Measurements from ENCODE around the gene PUS1.

PUS1 gene

GRCh38 chr12:131941987-131942341 is 12.9 kb downstream of the PUS1 start:
- H3K36me3 ChIP-seq (ENCODE audit: insufficient read depth, insufficient read length, low read length) = peaks cover 83% of the 10 kb centered on the region
- no peak for TF ChIP-seq YY1 (IDR thresholded peaks at IDR 0.05; ENCODE audit: insufficient read depth, insufficient read length)
- no peak for TF ChIP-seq SUZ12 (IDR thresholded peaks at IDR 0.05; ENCODE audit: extremely low read depth, insufficient read depth, insufficient read length)
- no peak for TF ChIP-seq ZNF274 (IDR thresholded peaks at IDR 0.05; ENCODE audit: low read depth, low read length)
- H3K9me3 ChIP-seq (ENCODE audit: insufficient read depth, low read length) = no peaks in the 10 kb centered on the region; the same call in 1 of the 2 replicates
- no peak overlapping the region for H3K9ac ChIP-seq (ENCODE audit: insufficient read length, low read depth)
- no peak for DNase-seq (ENCODE audit: low read depth, low spot score)
- H3K4me3 ChIP-seq (ENCODE audit: insufficient read length, low read depth) = no peak overlapping the region
- no peaks in the 10 kb centered on the region for H3K27me3 ChIP-seq (ENCODE audit: insufficient read depth, insufficient read length)
- H3K4me1 ChIP-seq (ENCODE audit: insufficient read depth, insufficient read length) = peaks cover 2% of the 10 kb centered on the region

- Histone ChIP-seq H3K36me3 (ENCODE audit: insufficient read depth, insufficient read length, low read length) (peaks cover 80% of the 10 kb centered on the region), H3K9ac (ENCODE audit: insufficient read length, low read depth) (no peak overlapping the region), H3K27me3 (ENCODE audit: insufficient read depth, insufficient read length) (no peaks in the 10 kb centered on the region), H3K4me3 (ENCODE audit: insufficient read length, low read depth) (no peak overlapping the region), H3K4me1 (ENCODE audit: insufficient read depth, insufficient read length) (peaks cover 4% of the 10 kb centered on the region), H3K9me3 (ENCODE audit: insufficient read depth, low read length) (no peaks in the 10 kb centered on the region; the same call in 1 of the 2 replicates)
- DNase-seq (ENCODE audit: low read depth, low spot score) = no peak
- TF ChIP-seq YY1 (IDR thresholded peaks at IDR 0.05; ENCODE audit: insufficient read depth, insufficient read length) = no peak
Measured at GRCh38 chr12:131942671-131943070, 13.6 kb downstream of the PUS1 start.

- TF ChIP-seq ZNF274 (IDR thresholded peaks at IDR 0.05; ENCODE audit: low read depth, low read length) (no peak), YY1 (IDR thresholded peaks at IDR 0.05; ENCODE audit: insufficient read depth, insufficient read length) (no peak), SUZ12 (IDR thresholded peaks at IDR 0.05; ENCODE audit: extremely low read depth, insufficient read depth, insufficient read length) (no peak)
- no peak for DNase-seq (ENCODE audit: low read depth, low spot score)
- Histone ChIP-seq H3K36me3 (ENCODE audit: insufficient read depth, insufficient read length, low read length) (peaks cover 73% of the 10 kb centered on the region), H3K9ac (ENCODE audit: insufficient read length, low read depth) (no peak overlapping the region), H3K4me1 (ENCODE audit: insufficient read depth, insufficient read length) (peaks cover 5% of the 10 kb centered on the region), H3K9me3 (ENCODE audit: insufficient read depth, low read length) (no peaks in the 10 kb centered on the region; the same call in 1 of the 2 replicates), H3K27me3 (ENCODE audit: insufficient read depth, insufficient read length) (no peaks in the 10 kb centered on the region), H3K4me3 (ENCODE audit: insufficient read length, low read depth) (no peak overlapping the region)
Measured at GRCh38 chr12:131943389-131943788, 14.3 kb downstream of the PUS1 start.

- Histone ChIP-seq H3K4me1 (ENCODE audit: insufficient read depth, insufficient read length) (peaks cover 5% of the 10 kb centered on the region), H3K4me3 (ENCODE audit: insufficient read length, low read depth) (no peak overlapping the region), H3K27me3 (ENCODE audit: insufficient read depth, insufficient read length) (no peaks in the 10 kb centered on the region), H3K36me3 (ENCODE audit: insufficient read depth, insufficient read length, low read length) (peaks cover 69% of the 10 kb centered on the region), H3K9me3 (ENCODE audit: insufficient read depth, low read length) (no peaks in the 10 kb centered on the region; the same call in 1 of the 2 replicates), H3K9ac (ENCODE audit: insufficient read length, low read depth) (no peak overlapping the region)
- DNase-seq (ENCODE audit: low read depth, low spot score) = no peak
- TF ChIP-seq ZNF274 (IDR thresholded peaks at IDR 0.05; ENCODE audit: low read depth, low read length) = no peak
- TF ChIP-seq YY1 (IDR thresholded peaks at IDR 0.05; ENCODE audit: insufficient read depth, insufficient read length) = no peak
- no peak for TF ChIP-seq SUZ12 (IDR thresholded peaks at IDR 0.05; ENCODE audit: extremely low read depth, insufficient read depth, insufficient read length)
Measured at GRCh38 chr12:131943876-131944275, 14.8 kb downstream of the PUS1 start.

- H3K9ac ChIP-seq (ENCODE audit: insufficient read length, low read depth) = no peak overlapping the region
- no peaks in the 10 kb centered on the region; the same call in 1 of the 2 replicates for H3K9me3 ChIP-seq (ENCODE audit: insufficient read depth, low read length)
- DNase-seq (ENCODE audit: low read depth, low spot score) = no peak
- TF ChIP-seq SUZ12 (IDR thresholded peaks at IDR 0.05; ENCODE audit: extremely low read depth, insufficient read depth, insufficient read length) (no peak), ZNF274 (IDR thresholded peaks at IDR 0.05; ENCODE audit: low read depth, low read length) (no peak), YY1 (IDR thresholded peaks at IDR 0.05; ENCODE audit: insufficient read depth, insufficient read length) (no peak)
- H3K4me1 ChIP-seq (ENCODE audit: insufficient read depth, insufficient read length) = peaks cover 5% of the 10 kb centered on the region
- H3K4me3 ChIP-seq (ENCODE audit: insufficient read length, low read depth) = no peak overlapping the region
- H3K27me3 ChIP-seq (ENCODE audit: insufficient read depth, insufficient read length) = no peaks in the 10 kb centered on the region
- peaks cover 61% of the 10 kb centered on the region for H3K36me3 ChIP-seq (ENCODE audit: insufficient read depth, insufficient read length, low read length)
Measured at GRCh38 chr12:131944601-131945251, 15.7 kb downstream of the PUS1 start.

- Histone ChIP-seq H3K27me3 (ENCODE audit: insufficient read depth, insufficient read length) (no peaks in the 10 kb centered on the region), H3K9me3 (ENCODE audit: insufficient read depth, low read length) (no peaks in the 10 kb centered on the region; the same call in 1 of the 2 replicates), H3K4me3 (ENCODE audit: insufficient read length, low read depth) (no peak overlapping the region), H3K4me1 (ENCODE audit: insufficient read depth, insufficient read length) (peaks cover 5% of the 10 kb centered on the region), H3K9ac (ENCODE audit: insufficient read length, low read depth) (no peak overlapping the region), H3K36me3 (ENCODE audit: insufficient read depth, insufficient read length, low read length) (peaks cover 43% of the 10 kb centered on the region)
- TF ChIP-seq YY1 (IDR thresholded peaks at IDR 0.05; ENCODE audit: insufficient read depth, insufficient read length) = no peak
- no peak for TF ChIP-seq ZNF274 (IDR thresholded peaks at IDR 0.05; ENCODE audit: low read depth, low read length)
- TF ChIP-seq SUZ12 (IDR thresholded peaks at IDR 0.05; ENCODE audit: extremely low read depth, insufficient read depth, insufficient read length) = no peak
- DNase-seq (ENCODE audit: low read depth, low spot score) = no peak
Measured at GRCh38 chr12:131946757-131947156, 17.7 kb downstream of the PUS1 start.

GRCh38 chr12:131947482-131948027 is 18.5 kb downstream of the PUS1 start:
- TF ChIP-seq ZNF274 (IDR thresholded peaks at IDR 0.05; ENCODE audit: low read depth, low read length) (no peak), YY1 (IDR thresholded peaks at IDR 0.05; ENCODE audit: insufficient read depth, insufficient read length) (no peak), SUZ12 (IDR thresholded peaks at IDR 0.05; ENCODE audit: extremely low read depth, insufficient read depth, insufficient read length) (no peak)
- H3K9me3 ChIP-seq (ENCODE audit: insufficient read depth, low read length) = no peaks in the 10 kb centered on the region; the same call in 1 of the 2 replicates
- no peaks in the 10 kb centered on the region for H3K27me3 ChIP-seq (ENCODE audit: insufficient read depth, insufficient read length)
- DNase-seq (ENCODE audit: low read depth, low spot score) = no peak
- H3K4me1 ChIP-seq (ENCODE audit: insufficient read depth, insufficient read length) = peaks cover 3% of the 10 kb centered on the region
- H3K36me3 ChIP-seq (ENCODE audit: insufficient read depth, insufficient read length, low read length) = peaks cover 37% of the 10 kb centered on the region
- no peak overlapping the region for H3K4me3 ChIP-seq (ENCODE audit: insufficient read length, low read depth)
- H3K9ac ChIP-seq (ENCODE audit: insufficient read length, low read depth) = no peak overlapping the region
